ENCODE results near the gene OR10H1. TPM values are rescaled to one million over a fixed set of nuclear protein-coding genes. Genes with fewer than 3 reads are reported as not detected.

Gene OR10H1
- total RNA-seq, 1 experiment from 2014 or later, result not detected

GRCh38 chr19:15812060-15812722, 3.3 kb downstream of the OR10H1 start:
- POLR2A ChIA-PET, result no interaction called here
- Mint-ChIP-seq H3K4me3 (no peak overlapping the region), H3K9me3 (peaks cover 44% of the 10 kb centered on the region), H3K4me1 (no peaks in the 10 kb centered on the region), H3K27ac (no peak overlapping the region), H3K27me3 (ENCODE audit: low read depth) (peaks cover 20% of the 10 kb centered on the region), H3K36me3 (peaks cover 30% of the 10 kb centered on the region)
- CTCF ChIA-PET, result interaction anchor here (0.8 to 1.0 kb wide), 4 partner anchors 54 to 373 kb away, joined by 3 to 7 read pairs (median 3); partner anchors contain the start of gene FAM32A
- DNase-seq (ENCODE audit: low spot score) (no peak), ATAC-seq (no peak)
- TF ChIP-seq ATF3 (CRISPR knock-in tag; conservative IDR thresholded peaks at IDR 0.05) (no peak), ZBTB43 (CRISPR knock-in tag; IDR thresholded peaks at IDR 0.05) (no peak), NFATC4 (CRISPR knock-in tag; IDR thresholded peaks at IDR 0.05) (no peak)

GRCh38 chr19:15811476-15811875, 4.0 kb downstream of the OR10H1 start:
- Mint-ChIP-seq H3K27ac (no peak overlapping the region), H3K4me3 (no peak overlapping the region), H3K4me1 (no peaks in the 10 kb centered on the region), H3K9me3 (peaks cover 44% of the 10 kb centered on the region), H3K36me3 (peaks cover 34% of the 10 kb centered on the region), H3K27me3 (ENCODE audit: low read depth) (peaks cover 23% of the 10 kb centered on the region)
- ATAC-seq (no peak), DNase-seq (ENCODE audit: low spot score) (no peak)
- TF ChIP-seq IRF1 (CRISPR knock-in tag; IDR thresholded peaks at IDR 0.05), result no peak
- TF ChIP-seq CREB1 (CRISPR knock-in tag; IDR thresholded peaks at IDR 0.05), result no peak
- TF ChIP-seq JAZF1 (CRISPR knock-in tag; IDR thresholded peaks at IDR 0.05), result no peak
- TF ChIP-seq ZNF671 (CRISPR knock-in tag; IDR thresholded peaks at IDR 0.05), result no peak
- no peak for TF ChIP-seq NR3C1 (CRISPR knock-in tag; conservative IDR thresholded peaks at IDR 0.05; ENCODE audit: low read depth)
- TF ChIP-seq GRHL2 (CRISPR knock-in tag; IDR thresholded peaks at IDR 0.05; ENCODE audit: insufficient replicate concordance, severe bottlenecking), result no peak
- no peak for TF ChIP-seq JUN (CRISPR knock-in tag; IDR thresholded peaks at IDR 0.05)
- TF ChIP-seq GTF2I (CRISPR knock-in tag; conservative IDR thresholded peaks at IDR 0.05), result no peak
- no peak for TF ChIP-seq ZNF138 (CRISPR knock-in tag; conservative IDR thresholded peaks at IDR 0.05)
- TF ChIP-seq HMGA2 (CRISPR knock-in tag; IDR thresholded peaks at IDR 0.05), result no peak
- no peak for TF ChIP-seq GABPB1 (CRISPR knock-in tag; IDR thresholded peaks at IDR 0.05)
- no peak for TF ChIP-seq SOX15 (CRISPR knock-in tag; IDR thresholded peaks at IDR 0.05)
- TF ChIP-seq ATF1 (CRISPR knock-in tag; IDR thresholded peaks at IDR 0.05), result no peak
- TF ChIP-seq E2F5 (CRISPR knock-in tag; IDR thresholded peaks at IDR 0.05), result no peak
- no peak for TF ChIP-seq IRF2 (CRISPR knock-in tag; IDR thresholded peaks at IDR 0.05; ENCODE audit: borderline replicate concordance, low read depth)
- TF ChIP-seq TEAD1 (CRISPR knock-in tag; IDR thresholded peaks at IDR 0.05), result no peak
- ChIA-PET POLR2A (no interaction called here), CTCF (interaction anchor here (0.6 to 1.0 kb wide), 5 partner anchors 55 to 437 kb away, joined by 3 to 7 read pairs (median 3); partner anchors contain the start of gene FAM32A)

GRCh38 chr19:15810335-15810734, 5.1 kb downstream of the OR10H1 start:
- peaks cover 52% of the 10 kb centered on the region for H3K9me3 Mint-ChIP-seq
- ATAC-seq (no peak), DNase-seq (ENCODE audit: low spot score) (no peak)
- peaks cover 27% of the 10 kb centered on the region for H3K27me3 Mint-ChIP-seq (ENCODE audit: low read depth)
- ChIA-PET CTCF (interaction anchor here (1.0 kb wide), 1 partner anchor 108 kb away, joined by 3 read pairs; no protein-coding TSS in a partner anchor), POLR2A (no interaction called here)
- peaks cover 39% of the 10 kb centered on the region for H3K36me3 Mint-ChIP-seq
- no peak overlapping the region for H3K27ac Mint-ChIP-seq
- H3K4me1 Mint-ChIP-seq, result no peaks in the 10 kb centered on the region
- H3K4me3 Mint-ChIP-seq, result no peak overlapping the region
- TF ChIP-seq ARID4B (CRISPR knock-in tag; IDR thresholded peaks at IDR 0.05; ENCODE audit: borderline replicate concordance) (no peak), ATF2 (CRISPR knock-in tag; IDR thresholded peaks at IDR 0.05; ENCODE audit: borderline replicate concordance, low read depth) (no peak)
